Activated CD4-positive, alpha-beta T cell treated with anti-CD3 and anti-CD28 coated beads, Interleukin-2, amount 50 U/mL, for 48 hours (primary cell): ENCODE results near the gene ATG2A.

Source experiments
- DNase-seq, 2 experiments: peaks; one replicate each; pipeline ENCODE4 v3.0.0-alpha.2; 2020

ATG2A gene

GRCh38 chr11:64916775-64917662 lies at the start of gene ATG2A:
Gene ATG2A (minus strand): TSS chr11:64917209. CDS start chr11:64917135, 74 bp downstream.
- peak; percentile 99 to 100 for DNase-seq

- DNase-seq: no peak
Measured at GRCh38 chr11:64963072-64963631, 46.1 kb upstream of the ATG2A start.

GRCh38 chr11:64960719-64961118 lies 43.7 kb upstream of the ATG2A start:
- DNase-seq: no peak

- DNase-seq: no peak
Measured at GRCh38 chr11:64959498-64959897, 42.5 kb upstream of the ATG2A start.

GRCh38 chr11:64954201-64954600 lies 37.2 kb upstream of the ATG2A start:
- DNase-seq: no peak

GRCh38 chr11:64951529-64951928 lies 34.5 kb upstream of the ATG2A start:
- no peak for DNase-seq

- no peak for DNase-seq
Measured at GRCh38 chr11:64947208-64947814, 30.3 kb upstream of the ATG2A start.

GRCh38 chr11:64936539-64936938 lies 19.5 kb upstream of the ATG2A start:
- DNase-seq: no peak

- DNase-seq: no peak
Measured at GRCh38 chr11:64935359-64936081, 18.5 kb upstream of the ATG2A start, which contains the start of gene GPHA2. Gene GPHA2 (minus strand): TSS chr11:64935893. CDS start chr11:64935460, 433 bp downstream.

- DNase-seq: no peak
Measured at GRCh38 chr11:64934682-64935358, 17.8 kb upstream of the ATG2A start.

GRCh38 chr11:64933935-64934681 lies 17.1 kb upstream of the ATG2A start:
- DNase-seq: no peak

- DNase-seq: no peak
Measured at GRCh38 chr11:64933213-64933934, 16.4 kb upstream of the ATG2A start.

GRCh38 chr11:64932324-64932723 lies 15.3 kb upstream of the ATG2A start:
- DNase-seq: no peak

- no peak for DNase-seq
Measured at GRCh38 chr11:64931290-64931689, 14.3 kb upstream of the ATG2A start.

- no peak for DNase-seq
Measured at GRCh38 chr11:64930340-64930739, 13.3 kb upstream of the ATG2A start.

GRCh38 chr11:64929625-64930024 lies 12.6 kb upstream of the ATG2A start:
- no peak for DNase-seq

- DNase-seq: no peak
Measured at GRCh38 chr11:64928957-64929356, 11.9 kb upstream of the ATG2A start.

- no peak for DNase-seq
Measured at GRCh38 chr11:64926689-64927088, 9.7 kb upstream of the ATG2A start.

- DNase-seq: no peak
Measured at GRCh38 chr11:64925536-64926436, 8.8 kb upstream of the ATG2A start.

- DNase-seq: peak; percentile 16 to 35
Measured at GRCh38 chr11:64924910-64925284, 7.9 kb upstream of the ATG2A start.
